Sigmoid colon (tissue), 4 donors: ENCODE results near the gene CNPY1.

Experiments
- EP300 ChIP-seq, 4 donors: sonication (generic); formaldehyde crosslinking; IDR thresholded peaks; one replicate each; pipeline ENCODE4 v1.6.1; 2017; ENCODE audit warnings: antibody characterized with exemption in 4 of 4
- POLR2A ChIP-seq, 2 donors: fragments of 450-650 bp; IDR thresholded peaks; one replicate each; pipeline ENCODE4 v1.6.1; 2016; ENCODE audit warnings: antibody characterized with exemption in 2 of 2, mild to moderate bottlenecking in 2 of 2, moderate library complexity in 2 of 2
- POLR2AphosphoS5 ChIP-seq, 4 donors: sonication (generic); formaldehyde crosslinking; IDR thresholded peaks; one replicate each; pipeline ENCODE4 v1.6.1; 2017; ENCODE audit warnings: antibody characterized with exemption in 4 of 4
- TF ChIP-seq, protein P1 (sequence below), 4 experiments: fragments of 450-650 bp in 3 of 4; fragments of 200-600 bp in 1 of 4; IDR thresholded peaks; one replicate each; pipeline ENCODE4 v1.5.1; 2016 to 2019; ENCODE audit warnings: antibody characterized with exemption in 4 of 4, mild to moderate bottlenecking in 3 of 4, moderate library complexity in 2 of 4

DNA sequence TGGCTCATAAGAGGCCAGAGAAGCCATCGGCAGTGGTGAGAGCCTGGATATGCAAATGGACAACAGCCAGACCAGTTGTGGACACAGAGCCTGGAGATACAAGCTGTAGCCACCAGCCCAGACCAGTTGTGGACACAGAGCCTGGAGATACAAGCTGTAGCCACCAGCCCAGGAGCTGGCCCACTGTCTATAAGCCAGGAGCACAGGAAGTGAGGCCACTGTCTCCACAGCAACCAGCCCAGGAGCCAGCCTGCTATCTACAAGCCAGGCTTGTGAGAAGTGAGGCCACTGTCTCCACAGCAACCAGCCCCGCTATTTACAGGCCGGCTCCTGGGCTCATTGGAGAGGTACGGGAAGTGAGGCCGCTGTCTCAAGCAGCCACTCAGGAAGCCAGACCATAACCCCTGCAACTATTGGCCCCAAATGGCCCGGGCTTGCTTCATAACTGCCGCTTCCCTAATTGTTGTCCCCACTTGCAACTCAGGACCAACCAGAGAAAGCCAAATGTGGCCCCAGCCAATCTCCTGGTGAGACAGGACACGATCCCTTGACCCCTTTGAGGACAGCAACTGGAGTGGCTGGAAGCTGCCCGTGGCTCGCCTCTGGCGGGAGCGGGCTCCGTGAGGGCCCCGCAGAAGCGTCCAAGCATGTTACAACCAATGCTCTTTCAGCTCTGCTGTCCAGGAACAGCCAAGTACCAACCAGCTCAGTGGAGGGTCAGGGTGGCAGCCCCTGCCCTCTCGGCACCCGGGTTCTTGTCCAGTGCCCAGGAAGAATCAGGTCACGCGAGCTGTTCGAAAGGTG is 44.1 kb upstream of the CNPY1 start:
- TF ChIP-seq POLR2A (IDR thresholded peaks at IDR 0.05): no peak
- TF ChIP-seq EP300 (IDR thresholded peaks at IDR 0.05): no peak
- TF ChIP-seq POLR2AphosphoS5 (IDR thresholded peaks at IDR 0.05): no peak
- TF ChIP-seq, protein P1, sequence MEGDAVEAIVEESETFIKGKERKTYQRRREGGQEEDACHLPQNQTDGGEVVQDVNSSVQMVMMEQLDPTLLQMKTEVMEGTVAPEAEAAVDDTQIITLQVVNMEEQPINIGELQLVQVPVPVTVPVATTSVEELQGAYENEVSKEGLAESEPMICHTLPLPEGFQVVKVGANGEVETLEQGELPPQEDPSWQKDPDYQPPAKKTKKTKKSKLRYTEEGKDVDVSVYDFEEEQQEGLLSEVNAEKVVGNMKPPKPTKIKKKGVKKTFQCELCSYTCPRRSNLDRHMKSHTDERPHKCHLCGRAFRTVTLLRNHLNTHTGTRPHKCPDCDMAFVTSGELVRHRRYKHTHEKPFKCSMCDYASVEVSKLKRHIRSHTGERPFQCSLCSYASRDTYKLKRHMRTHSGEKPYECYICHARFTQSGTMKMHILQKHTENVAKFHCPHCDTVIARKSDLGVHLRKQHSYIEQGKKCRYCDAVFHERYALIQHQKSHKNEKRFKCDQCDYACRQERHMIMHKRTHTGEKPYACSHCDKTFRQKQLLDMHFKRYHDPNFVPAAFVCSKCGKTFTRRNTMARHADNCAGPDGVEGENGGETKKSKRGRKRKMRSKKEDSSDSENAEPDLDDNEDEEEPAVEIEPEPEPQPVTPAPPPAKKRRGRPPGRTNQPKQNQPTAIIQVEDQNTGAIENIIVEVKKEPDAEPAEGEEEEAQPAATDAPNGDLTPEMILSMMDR (IDR thresholded peaks at IDR 0.05): no peak
